GM03348 (cell line): ENCODE measurements around the gene CARNS1.
A peak's percentile ranks its signal among the peaks of the same experiment; 100 is the strongest.
"Not testable (repeated sequence)": the region's sequence is repeated elsewhere in the genome, so short reads cannot be mapped to it uniquely, and the experiment has no call there.

Experiments
- DNase-seq: peaks from one replicate; pipeline ENCODE4 v3.0.0; 2012; ENCODE audit warnings: low spot score

Gene CARNS1

GRCh38 chr11:67465530-67465929, 50.1 kb downstream of the CARNS1 start:
- not testable (repeated sequence) for DNase-seq

- DNase-seq, result no peak
These were observed 50.9 kb downstream of the CARNS1 start for GRCh38 chr11:67466367-67466766.

GRCh38 chr11:67466962-67467771, 51.7 kb downstream of the CARNS1 start:
- DNase-seq, result no peak

- DNase-seq, result no peak
These were observed 52.6 kb downstream of the CARNS1 start for GRCh38 chr11:67468056-67468455.

GRCh38 chr11:67468456-67468758, 52.9 kb downstream of the CARNS1 start:
- no peak for DNase-seq

GRCh38 chr11:67468759-67469507, 53.5 kb downstream of the CARNS1 start, which contains the start of gene TMEM134:
Gene TMEM134, minus strand, starts transcription at chr11:67469251. Its CDS starts 59 bp downstream, at chr11:67469192.
- DNase-seq, result peak; percentile 98

GRCh38 chr11:67469508-67469811, 54.0 kb downstream of the CARNS1 start:
- DNase-seq, result no peak

- DNase-seq, result no peak
These were observed 55.0 kb downstream of the CARNS1 start for GRCh38 chr11:67470337-67471002.

- DNase-seq, result no peak
These were observed 57.4 kb downstream of the CARNS1 start for GRCh38 chr11:67472882-67473281.
